SJCRH30 (cell line): ENCODE data around the gene JAM2. TPM values are rescaled to one million over a fixed set of nuclear protein-coding genes. Genes with fewer than 3 reads are reported as not detected.

ENCODE experiments used
- DNase-seq, 2 experiments: peaks; one replicate each; pipeline ENCODE4 v3.0.0-alpha.2; 2015 to 2020
- H3K27ac ChIP-seq: fragments of 250-450 bp; sonication (Bioruptor Pico); 2 replicates; pipeline ENCODE4 v1.5.1; 2020; ENCODE audit warnings: mild to moderate bottlenecking, moderate library complexity
- H3K27me3 ChIP-seq: fragments of 250-450 bp; sonication (Bioruptor Pico); 2 replicates; pipeline ENCODE4 v1.5.1; 2020; ENCODE audit warnings: mild to moderate bottlenecking, moderate library complexity
- H3K36me3 ChIP-seq: fragments of 250-450 bp; sonication (Bioruptor Pico); 2 replicates; pipeline ENCODE4 v1.5.1; 2020; ENCODE audit warnings: mild to moderate bottlenecking, moderate library complexity
- H3K4me1 ChIP-seq: fragments of 250-450 bp; sonication (Bioruptor Pico); 2 replicates; pipeline ENCODE4 v1.5.1; 2020; ENCODE audit warnings: mild to moderate bottlenecking, moderate library complexity
- H3K4me3 ChIP-seq: fragments of 250-450 bp; sonication (Bioruptor Pico); 2 replicates; pipeline ENCODE4 v1.5.1; 2020; ENCODE audit warnings: mild to moderate bottlenecking, moderate library complexity
- H3K9me3 ChIP-seq: fragments of 250-450 bp; sonication (Bioruptor Pico); replicated peaks from 2 replicates; pipeline ENCODE4 v1.5.1; 2020; ENCODE audit warnings: mild to moderate bottlenecking, moderate library complexity
- total RNA-seq: library from RNA; depleted of rRNA; stranded (reverse); fragments of >200 nt; shearing (Covaris generic); gene quantifications from 2 replicates; pipeline ENCODE4 v1.2.3, GENCODE V29; 2014; rRNA removed

Gene JAM2
- total RNA-seq, 1 experiment from 2014 or later, result 17.6 TPM

- Histone ChIP-seq H3K27me3 (no peaks in the 10 kb centered on the region), H3K27ac (no peak overlapping the region), H3K4me3 (no peak overlapping the region), H3K4me1 (no peaks in the 10 kb centered on the region), H3K36me3 (peaks cover 61% of the 10 kb centered on the region), H3K9me3 (peaks cover 3% of the 10 kb centered on the region; the same call in 1 of the 2 replicates)
- DNase-seq, result no peak
Measured at GRCh38 chr21:25757531-25757930, 118.5 kb downstream of the JAM2 start.

GRCh38 chr21:25759573-25759972, 120.5 kb downstream of the JAM2 start:
- no peak overlapping the region for H3K4me3 ChIP-seq
- no peaks in the 10 kb centered on the region for H3K4me1 ChIP-seq
- no peak for DNase-seq
- peaks cover 3% of the 10 kb centered on the region; the same call in 1 of the 2 replicates for H3K9me3 ChIP-seq
- H3K27me3 ChIP-seq, result no peaks in the 10 kb centered on the region
- H3K27ac ChIP-seq, result no peak overlapping the region
- peaks cover 58% of the 10 kb centered on the region for H3K36me3 ChIP-seq

GRCh38 chr21:25760061-25760460, 121.0 kb downstream of the JAM2 start:
- H3K4me1 ChIP-seq, result no peaks in the 10 kb centered on the region
- H3K27ac ChIP-seq, result no peak overlapping the region
- peaks cover 3% of the 10 kb centered on the region; the same call in 1 of the 2 replicates for H3K9me3 ChIP-seq
- no peak overlapping the region for H3K4me3 ChIP-seq
- no peaks in the 10 kb centered on the region for H3K27me3 ChIP-seq
- H3K36me3 ChIP-seq, result peaks cover 59% of the 10 kb centered on the region
- DNase-seq, result no peak

- no peaks in the 10 kb centered on the region for H3K4me1 ChIP-seq
- H3K27ac ChIP-seq, result no peak overlapping the region
- H3K27me3 ChIP-seq, result no peaks in the 10 kb centered on the region
- H3K4me3 ChIP-seq, result no peak overlapping the region
- no peak for DNase-seq
- peaks cover 60% of the 10 kb centered on the region for H3K36me3 ChIP-seq
- peaks cover 3% of the 10 kb centered on the region; the same call in 1 of the 2 replicates for H3K9me3 ChIP-seq
Measured at GRCh38 chr21:25760677-25761076, 121.6 kb downstream of the JAM2 start.

- no peak overlapping the region for H3K27ac ChIP-seq
- no peak overlapping the region for H3K4me3 ChIP-seq
- H3K36me3 ChIP-seq, result peaks cover 49% of the 10 kb centered on the region
- no peaks in the 10 kb centered on the region for H3K4me1 ChIP-seq
- H3K9me3 ChIP-seq, result no peaks in the 10 kb centered on the region
- no peak for DNase-seq
- H3K27me3 ChIP-seq, result no peaks in the 10 kb centered on the region
Measured at GRCh38 chr21:25764065-25764464, 125.0 kb downstream of the JAM2 start.

Other genes with a start within 250 kb of the JAM2 start
- 86.2 and 95.0 TPM in 2 replicates for gene MRPL39, start 31.8 kb upstream of the JAM2 start, total RNA-seq
- 229 and 258 TPM in 2 replicates for gene ATP5PF, start 95.6 kb downstream of the JAM2 start, total RNA-seq
- 48.6 and 55.7 TPM in 2 replicates for gene GABPA, start 95.7 kb downstream of the JAM2 start, total RNA-seq